GM23338 (cell line): ENCODE measurements around the gene NKAPL. TPM values are rescaled to one million over a fixed set of nuclear protein-coding genes. Genes with fewer than 3 reads are reported as not detected.
A peak's percentile ranks its signal among the peaks of the same experiment; 100 is the strongest.

Source experiments
- ATAC-seq: fragments of 200-7000 bp; cut with Tn5 transposase; 3 replicates; pipeline ENCODE4 v1.9.1; 2020
- DNase-seq: peaks from one replicate; pipeline ENCODE4 v3.0.0-alpha.2; 2015; ENCODE audit warnings: low spot score
- H2AFZ ChIP-seq: fragments of 200-600 bp; sonication (generic); 2 replicates; pipeline ENCODE4 v1.8.0; 2016; ENCODE audit warnings: antibody characterized with exemption, mild to moderate bottlenecking, moderate library complexity
- H3F3A ChIP-seq: fragments of 200-600 bp; sonication (generic); replicated peaks from 2 replicates; pipeline ENCODE4 v1.8.0; 2017; ENCODE audit warnings: antibody characterized with exemption, mixed run types, low read depth
- H3K27ac ChIP-seq: fragments of 200-600 bp; sonication (generic); 2 replicates; pipeline ENCODE4 v1.6.1; 2016; ENCODE audit warnings: low read depth
- H3K27me3 ChIP-seq: fragments of 200-600 bp; sonication (generic); 2 replicates; pipeline ENCODE4 v1.8.0; 2016; ENCODE audit warnings: mild to moderate bottlenecking, mixed run types, moderate library complexity; ENCODE audit not compliant: insufficient read depth
- H3K36me3 ChIP-seq: fragments of 200-600 bp; sonication (generic); 2 replicates; pipeline ENCODE4 v1.8.0; 2016; ENCODE audit warnings: mild to moderate bottlenecking; ENCODE audit not compliant: insufficient read depth
- H3K4me1 ChIP-seq: fragments of 200-600 bp; sonication (generic); 2 replicates; pipeline ENCODE4 v1.8.0; 2016; ENCODE audit warnings: mild to moderate bottlenecking, moderate library complexity; ENCODE audit not compliant: insufficient read depth
- H3K4me2 ChIP-seq: fragments of 200-600 bp; sonication (generic); 2 replicates; pipeline ENCODE4 v1.7.1; 2017; ENCODE audit warnings: mixed run types
- H3K4me3 ChIP-seq: fragments of 200-600 bp; sonication (generic); 2 replicates; pipeline ENCODE4 v1.6.1; 2016; ENCODE audit warnings: mixed run types
- H3K79me2 ChIP-seq: fragments of 200-600 bp; sonication (generic); replicated peaks from 2 replicates; pipeline ENCODE4 v1.8.0; 2017; ENCODE audit warnings: mild to moderate bottlenecking; ENCODE audit not compliant: insufficient read depth
- H3K9me2 ChIP-seq: fragments of 200-600 bp; sonication (generic); 2 replicates; pipeline ENCODE4 v1.8.0; 2017; ENCODE audit not compliant: insufficient read depth
- H4K20me1 ChIP-seq: fragments of 200-600 bp; sonication (generic); replicated peaks from 2 replicates; pipeline ENCODE4 v1.8.0; 2017; ENCODE audit warnings: mild to moderate bottlenecking; ENCODE audit not compliant: insufficient read depth
- H3K27ac Mint-ChIP-seq: 2 replicates; pipeline ENCODE4 v1.8.0; 2020; ENCODE audit warnings: inconsistent platforms, mild to moderate bottlenecking, moderate library complexity, mixed read lengths
- H3K27me3 Mint-ChIP-seq: 3 replicates; pipeline ENCODE4 v1.8.0; 2022; ENCODE audit warnings: low read depth, mild to moderate bottlenecking, moderate library complexity, mixed read lengths, inconsistent platforms; ENCODE audit not compliant: insufficient read depth, poor library complexity
- H3K36me3 Mint-ChIP-seq: 3 replicates; pipeline ENCODE4 v1.8.0; 2021; ENCODE audit warnings: low read depth, mild to moderate bottlenecking, inconsistent platforms, moderate library complexity, mixed read lengths
- H3K4me1 Mint-ChIP-seq: 3 replicates; pipeline ENCODE4 v1.8.0; 2020; ENCODE audit warnings: mild to moderate bottlenecking, inconsistent platforms, mixed read lengths
- H3K4me3 Mint-ChIP-seq: 3 replicates; pipeline ENCODE4 v1.8.0; 2021; ENCODE audit warnings: moderate library complexity, mild to moderate bottlenecking, inconsistent platforms, mixed read lengths
- H3K9me3 Mint-ChIP-seq: 3 replicates; pipeline ENCODE4 v1.8.0; 2020; ENCODE audit warnings: moderate library complexity, mild to moderate bottlenecking, inconsistent platforms, mixed read lengths
- ETS1 ChIP-seq: IDR thresholded peaks from 2 replicates; pipeline ENCODE4 v1.6.1; 2016; ENCODE audit warnings: antibody characterized with exemption
- EZH2 ChIP-seq: fragments of 200-600 bp; sonication (generic); IDR thresholded peaks from one replicate; pipeline ENCODE4 v1.8.0; 2017; ENCODE audit warnings: antibody characterized with exemption, mild to moderate bottlenecking, low read depth; ENCODE audit not compliant: unreplicated experiment
- POLR2AphosphoS5 ChIP-seq: IDR thresholded peaks from 2 replicates; pipeline ENCODE4 v1.6.1; 2016; ENCODE audit warnings: antibody characterized with exemption, low read depth
- ZNF331 ChIP-seq: fragments of 250-450 bp; sonication (Bioruptor Pico); IDR thresholded peaks from 2 replicates; pipeline ENCODE4 v1.5.0; 2020; ENCODE audit warnings: low read depth, mild to moderate bottlenecking, moderate library complexity
- long read RNA-seq: library from polyadenylated mRNA; unstranded; transcript quantifications from one replicate; pipeline ENCODE4 v2.0.0, GENCODE V29; 2020; ENCODE audit not compliant: unreplicated experiment
- polyA plus RNA-seq: library from polyadenylated mRNA; unstranded; fragments of >200 nt; fragmentation: Nextera tagmentation; extraction: Ambion mirVana; gene quantifications from 2 replicates; pipeline ENCODE4 v1.2.1, GENCODE V29; 2016
- total RNA-seq: library from RNA; depleted of rRNA; stranded (reverse); fragments of >200 nt; shearing (Covaris generic); gene quantifications from 2 replicates; pipeline ENCODE4 v1.2.3, GENCODE V29; 2014; rRNA removed

Gene NKAPL
- total RNA-seq (0.16 and 1.6 TPM in 2 replicates), polyA plus RNA-seq (2.9 and 3.2 TPM in 2 replicates)
- long read RNA-seq = 0 reads

- Histone ChIP-seq H2AFZ (peak within 1 kb of the TSS; percentile 99), H3K36me3 (no peaks in the 10 kb centered on the region), H3K9me2 (no peaks in the 10 kb centered on the region), H3K27ac (no peak within 1 kb of the TSS), H3K79me2 (no peaks in the 10 kb centered on the region), H3K4me3 (peak within 1 kb of the TSS; percentile 63), H3K4me2 (peak within 1 kb of the TSS; percentile 81), H3F3A (no peaks in the 10 kb centered on the region), H3K4me1 (no peaks in the 10 kb centered on the region), H4K20me1 (no peaks in the 10 kb centered on the region), H3K27me3 (peaks cover 70% of the 10 kb centered on the region)
- peak within 1 kb of the TSS; percentile 59 for H3K4me3 Mint-ChIP-seq
- no peaks in the 10 kb centered on the region; the same call in 2 of the 3 replicates for H3K4me1 Mint-ChIP-seq
- no peak for TF ChIP-seq ZNF331 (CRISPR knock-in tag)
- TF ChIP-seq POLR2AphosphoS5 = peak; percentile 44; the same call in 1 of the 2 replicates
- H3K27me3 Mint-ChIP-seq = peaks cover 24% of the 10 kb centered on the region
- DNase-seq (peak; percentile 61), ATAC-seq (peak; percentile 88)
- H3K27ac Mint-ChIP-seq = no peak within 1 kb of the TSS
- H3K36me3 Mint-ChIP-seq = no peaks in the 10 kb centered on the region
- H3K9me3 Mint-ChIP-seq = peaks cover 5% of the 10 kb centered on the region; the same call in 2 of the 3 replicates
Measured at GRCh38 chr6:28258877-28259777, at the start of gene NKAPL. Gene NKAPL, plus strand, starts transcription at chr6:28259297. Its CDS starts 75 bp downstream, at chr6:28259372.

GRCh38 chr6:28209753-28210535, 49.2 kb upstream of the NKAPL start:
- peak; percentile 41 for TF ChIP-seq EZH2
- no peak for TF ChIP-seq ETS1
- Mint-ChIP-seq H3K4me1 (peaks cover 18% of the 10 kb centered on the region), H3K36me3 (no peaks in the 10 kb centered on the region), H3K27me3 (peaks cover 76% of the 10 kb centered on the region), H3K9me3 (peaks cover 3% of the 10 kb centered on the region; the same call in 2 of the 3 replicates), H3K27ac (no peak overlapping the region), H3K4me3 (no peak overlapping the region)
- no peaks in the 10 kb centered on the region for H3K9me2 ChIP-seq
- peaks cover 90% of the 10 kb centered on the region for H3K27me3 ChIP-seq
- peaks cover 19% of the 10 kb centered on the region for H3K4me1 ChIP-seq
- H3F3A ChIP-seq = 0 out of 2 replicates have a peak, but pooled peaks cover 4% of the 10 kb centered on the region
- no peaks in the 10 kb centered on the region for H3K36me3 ChIP-seq
- no peaks in the 10 kb centered on the region for H3K79me2 ChIP-seq
- H2AFZ ChIP-seq = no peak overlapping the region
- H3K27ac ChIP-seq = no peak overlapping the region
- peaks cover 5% of the 10 kb centered on the region; the same call in 1 of the 2 replicates for H4K20me1 ChIP-seq
- no peak overlapping the region for H3K4me3 ChIP-seq
- H3K4me2 ChIP-seq = no peak overlapping the region
- ATAC-seq (no peak), DNase-seq (no peak)
